A673 (cell line): ENCODE measurements around the gene LRRC66. TPM values are rescaled to one million over a fixed set of nuclear protein-coding genes. Genes with fewer than 3 reads are reported as not detected.

ENCODE experiments used
- BruUV-seq: library from RNA; stranded (reverse); fragments of 400-500 nt; replicated peaks from 2 replicates; lab custom pipeline; 2021; lab: Mats Ljungman, UMichigan
- CTCF ChIA-PET: fragments of 300-600 bp; sonication (Branson Sonifier 250); formaldehyde crosslinking; loops from one replicate; lab custom pipeline; 2022; ENCODE audit warnings: antibody characterized with exemption; lab: Charles Lee
- POLR2A ChIA-PET: fragments of 300-600 bp; sonication (Branson Sonifier 250); formaldehyde crosslinking; loops from one replicate; lab custom pipeline; 2022; ENCODE audit warnings: antibody characterized with exemption; ENCODE audit not compliant: low non-redundant PET; lab: Charles Lee
- DNase-seq: peaks from one replicate; pipeline ENCODE4 v3.0.0-alpha.2; 2015; ENCODE audit warnings: low spot score
- H3K27ac ChIP-seq: fragments of 200-600 bp; sonication (generic); 2 replicates; pipeline ENCODE4 v1.5.1; 2016; ENCODE audit warnings: mixed run types, low read depth, mild to moderate bottlenecking, mixed read lengths, antibody characterized with exemption, low read length; ENCODE audit not compliant: poor library complexity, severe bottlenecking
- H3K27me3 ChIP-seq: fragments of 200-600 bp; sonication (generic); replicated peaks from 2 replicates; pipeline ENCODE4 v1.6.1; 2017; ENCODE audit warnings: mixed run types, low read depth, mild to moderate bottlenecking, mixed read lengths, antibody characterized with exemption, low read length; ENCODE audit not compliant: insufficient read depth, poor library complexity
- H3K36me3 ChIP-seq: fragments of 200-600 bp; sonication (generic); 2 replicates; pipeline ENCODE4 v1.6.1; 2016; ENCODE audit warnings: mixed run types, mild to moderate bottlenecking, mixed read lengths, antibody characterized with exemption, low read length; ENCODE audit not compliant: insufficient read depth, poor library complexity, severe bottlenecking
- H3K4me1 ChIP-seq: fragments of 200-600 bp; sonication (generic); 2 replicates; pipeline ENCODE4 v1.6.1; 2017; ENCODE audit warnings: mixed run types, mild to moderate bottlenecking, mixed read lengths, antibody characterized with exemption, low read length; ENCODE audit not compliant: insufficient read depth, poor library complexity, severe bottlenecking
- H3K4me3 ChIP-seq: fragments of 200-600 bp; sonication (generic); 2 replicates; pipeline ENCODE4 v1.5.1; 2016; ENCODE audit warnings: low read depth, mixed run types, mild to moderate bottlenecking, mixed read lengths, low read length; ENCODE audit not compliant: poor library complexity, severe bottlenecking
- H3K9me3 ChIP-seq: fragments of 200-600 bp; sonication (generic); 2 replicates; pipeline ENCODE4 v1.6.1; 2016; ENCODE audit warnings: mixed run types, low read depth, mild to moderate bottlenecking, mixed read lengths, antibody characterized with exemption, low read length; ENCODE audit not compliant: poor library complexity, severe bottlenecking
- EZH2 ChIP-seq: fragments of 200-600 bp; sonication (generic); IDR thresholded peaks from 2 replicates; pipeline ENCODE4 v1.6.1; 2017; ENCODE audit warnings: borderline replicate concordance, low read depth, mild to moderate bottlenecking, mixed read lengths, antibody characterized with exemption, low read length; ENCODE audit not compliant: poor library complexity, severe bottlenecking
- intact Hi-C: fragments of 100-400 bp; cut with micrococcal nuclease; formaldehyde crosslinking; loops from one replicate; pipeline ENCODE4 v1.10.0; 2022; ENCODE audit not compliant: unreplicated experiment
- total RNA-seq: library from RNA; stranded (reverse); gene quantifications from 2 replicates; pipeline ENCODE4 v1.2.3, GENCODE V29; 2021
- TF ChIP-seq, protein P1 (sequence below): fragments of 300-800, 200-600 bp; sonication (generic); conservative IDR thresholded peaks from 2 replicates; pipeline ENCODE4 v1.5.1; 2017; ENCODE audit warnings: low read depth, mild to moderate bottlenecking, antibody characterized with exemption, low read length, moderate library complexity, mixed read lengths

LRRC66 gene
- total RNA-seq, 1 experiment from 2014 or later, result not detected

- no peaks in the 10 kb centered on the region for H3K36me3 ChIP-seq
- no peaks in the 10 kb centered on the region for H3K9me3 ChIP-seq
- no peak for TF ChIP-seq EZH2
- TF ChIP-seq, protein P1, sequence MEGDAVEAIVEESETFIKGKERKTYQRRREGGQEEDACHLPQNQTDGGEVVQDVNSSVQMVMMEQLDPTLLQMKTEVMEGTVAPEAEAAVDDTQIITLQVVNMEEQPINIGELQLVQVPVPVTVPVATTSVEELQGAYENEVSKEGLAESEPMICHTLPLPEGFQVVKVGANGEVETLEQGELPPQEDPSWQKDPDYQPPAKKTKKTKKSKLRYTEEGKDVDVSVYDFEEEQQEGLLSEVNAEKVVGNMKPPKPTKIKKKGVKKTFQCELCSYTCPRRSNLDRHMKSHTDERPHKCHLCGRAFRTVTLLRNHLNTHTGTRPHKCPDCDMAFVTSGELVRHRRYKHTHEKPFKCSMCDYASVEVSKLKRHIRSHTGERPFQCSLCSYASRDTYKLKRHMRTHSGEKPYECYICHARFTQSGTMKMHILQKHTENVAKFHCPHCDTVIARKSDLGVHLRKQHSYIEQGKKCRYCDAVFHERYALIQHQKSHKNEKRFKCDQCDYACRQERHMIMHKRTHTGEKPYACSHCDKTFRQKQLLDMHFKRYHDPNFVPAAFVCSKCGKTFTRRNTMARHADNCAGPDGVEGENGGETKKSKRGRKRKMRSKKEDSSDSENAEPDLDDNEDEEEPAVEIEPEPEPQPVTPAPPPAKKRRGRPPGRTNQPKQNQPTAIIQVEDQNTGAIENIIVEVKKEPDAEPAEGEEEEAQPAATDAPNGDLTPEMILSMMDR, result no peak
- intact Hi-C loops, result no loop called here
- no peaks in the 10 kb centered on the region for H3K4me1 ChIP-seq
- no TSS peak for BruUV-seq
- no peak overlapping the region for H3K27ac ChIP-seq
- H3K4me3 ChIP-seq, result no peak overlapping the region
- H3K27me3 ChIP-seq, result no peaks in the 10 kb centered on the region
- DNase-seq, result no peak
- ChIA-PET POLR2A (no interaction called here), CTCF (no interaction called here)
Measured at GRCh38 chr4:52058275-52058674, 38.1 kb upstream of the LRRC66 start.

GRCh38 chr4:52057196-52057595, 37.0 kb upstream of the LRRC66 start:
- BruUV-seq, result no TSS peak
- Histone ChIP-seq H3K27me3 (peaks cover 3% of the 10 kb centered on the region), H3K4me1 (no peaks in the 10 kb centered on the region), H3K9me3 (no peaks in the 10 kb centered on the region), H3K36me3 (no peaks in the 10 kb centered on the region), H3K27ac (no peak overlapping the region), H3K4me3 (no peak overlapping the region)
- CTCF ChIA-PET, result no interaction called here
- TF ChIP-seq, protein P1, result no peak
- TF ChIP-seq EZH2, result no peak
- no peak for DNase-seq
- intact Hi-C loops, result no loop called here
- POLR2A ChIA-PET, result no interaction called here

DNA sequence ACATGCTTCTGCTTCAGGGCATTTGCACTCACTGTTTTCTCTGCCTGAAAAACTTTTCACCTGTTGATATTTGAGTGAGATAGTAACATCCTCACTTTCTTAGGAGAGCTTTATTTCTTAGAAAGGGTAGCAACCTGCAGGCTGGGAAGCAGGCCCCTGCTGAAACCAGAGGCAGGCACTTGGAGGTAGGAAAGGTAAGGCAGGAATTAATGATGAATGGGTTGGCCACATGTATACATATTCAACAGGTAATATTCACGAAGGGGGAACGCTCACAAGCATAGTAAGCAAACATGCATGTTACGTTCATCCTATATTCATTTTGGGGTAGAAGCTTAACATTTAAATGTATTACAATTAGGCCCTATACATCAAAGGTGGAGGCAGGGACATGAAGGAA, 34.1 kb upstream of the LRRC66 start:
- POLR2A ChIA-PET, result no interaction called here
- no TSS peak for BruUV-seq

More for the DNA sequence above, 34.1 kb upstream of the LRRC66 start:
- TF ChIP-seq, protein P1, result no peak
- TF ChIP-seq EZH2, result no peak
- H3K4me1 ChIP-seq, result no peaks in the 10 kb centered on the region
- no peaks in the 10 kb centered on the region for H3K36me3 ChIP-seq
- H3K27me3 ChIP-seq, result peaks cover 3% of the 10 kb centered on the region
- no peak overlapping the region for H3K4me3 ChIP-seq
- H3K27ac ChIP-seq, result no peak overlapping the region
- intact Hi-C loops, result loop anchor here (5.0 kb wide), 1 partner anchor 43 kb away; no protein-coding TSS in a partner anchor
- CTCF ChIA-PET, result no interaction called here
- no peaks in the 10 kb centered on the region for H3K9me3 ChIP-seq
- DNase-seq, result no peak
